Stromal cell of bone marrow (primary cell): ENCODE results near the gene REXO1.

Experiments used
- DNase-seq: peaks from one replicate; pipeline ENCODE4 v3.0.0-alpha.2; 2012; ENCODE audit warnings: low read depth

REXO1 gene

DNA sequence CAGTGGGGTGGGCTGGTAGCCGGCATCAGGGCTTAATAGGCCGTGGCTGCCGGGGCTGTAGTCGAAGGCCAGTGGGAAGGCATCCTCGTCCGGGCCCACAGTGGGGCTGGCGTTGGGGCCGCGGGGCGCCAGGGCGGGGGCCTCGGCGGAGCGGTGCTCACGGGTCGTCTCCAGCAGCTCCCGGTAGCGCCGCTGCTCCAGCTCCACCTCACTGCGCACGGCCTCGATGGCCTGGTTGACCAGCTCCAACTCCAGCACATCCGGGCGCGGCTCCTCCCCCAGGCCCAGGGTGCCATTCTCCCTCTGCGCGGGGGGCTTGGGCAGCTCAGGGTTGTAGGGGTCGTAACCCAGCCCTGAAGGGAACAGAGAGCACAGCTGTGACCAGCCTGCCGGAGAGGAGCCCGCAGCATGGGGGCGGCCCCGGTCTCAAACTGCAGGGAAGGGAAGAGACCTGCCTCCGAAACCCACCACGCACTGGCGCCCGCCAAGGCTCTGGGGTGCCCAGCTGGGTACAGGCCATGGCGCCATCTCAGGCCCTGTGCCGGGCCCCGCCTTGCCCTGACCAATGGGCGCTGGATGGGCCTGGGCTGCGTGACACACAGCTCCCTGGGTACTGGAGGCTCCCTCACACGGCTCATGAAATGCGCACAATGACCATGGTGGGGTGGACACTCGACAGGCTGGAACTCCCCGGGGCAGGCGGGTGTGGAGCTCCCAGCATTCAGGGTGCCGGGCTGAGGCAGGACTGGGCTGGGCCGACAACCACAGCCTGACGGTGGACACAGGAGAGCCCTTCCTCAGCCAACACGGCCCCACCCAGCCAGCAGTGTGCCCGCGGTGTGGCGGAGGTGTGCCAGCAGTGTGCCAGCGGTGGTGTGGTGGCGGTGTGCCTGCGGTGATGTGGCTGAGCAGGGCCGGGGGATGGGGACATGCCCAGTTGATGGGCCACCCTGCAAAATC, 19.7 kb downstream of the REXO1 start:
- DNase-seq = no peak

DNA sequence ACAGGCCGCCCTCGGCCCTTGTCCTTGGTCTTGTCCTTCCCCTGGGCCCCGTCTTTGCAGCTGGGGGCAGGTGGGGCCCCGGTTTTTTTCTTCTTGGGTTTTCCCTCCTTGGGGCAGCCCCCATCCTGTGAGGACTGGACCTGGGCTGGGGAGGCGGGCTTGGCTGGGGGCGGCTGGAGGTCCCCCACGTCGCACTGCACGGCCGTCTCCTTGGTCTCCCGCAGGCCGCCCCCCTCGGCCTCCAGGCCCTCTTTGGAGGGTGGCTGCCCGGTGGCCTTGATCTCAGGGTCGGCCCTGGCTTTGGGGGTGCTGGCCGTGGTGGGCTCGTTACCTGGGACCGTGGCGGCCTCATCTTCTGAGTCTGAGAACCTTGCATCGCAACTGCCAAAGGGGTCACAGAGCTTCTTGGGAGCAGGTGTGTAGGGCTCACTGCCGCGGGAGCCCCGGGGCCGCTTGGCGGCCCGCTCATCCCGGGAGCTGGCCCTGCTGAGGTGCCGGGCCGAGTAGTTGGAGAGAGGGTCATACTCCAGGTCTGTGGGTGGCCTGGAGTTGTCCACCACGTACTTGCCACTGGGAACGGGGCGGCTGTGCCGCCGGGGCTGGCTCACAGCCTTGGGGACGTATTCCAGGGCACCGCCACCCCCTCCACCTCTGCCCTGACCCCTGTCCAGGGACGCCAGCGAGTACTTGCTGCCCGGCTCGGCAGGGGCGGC, 20.6 kb downstream of the REXO1 start:
- DNase-seq = no peak

DNA sequence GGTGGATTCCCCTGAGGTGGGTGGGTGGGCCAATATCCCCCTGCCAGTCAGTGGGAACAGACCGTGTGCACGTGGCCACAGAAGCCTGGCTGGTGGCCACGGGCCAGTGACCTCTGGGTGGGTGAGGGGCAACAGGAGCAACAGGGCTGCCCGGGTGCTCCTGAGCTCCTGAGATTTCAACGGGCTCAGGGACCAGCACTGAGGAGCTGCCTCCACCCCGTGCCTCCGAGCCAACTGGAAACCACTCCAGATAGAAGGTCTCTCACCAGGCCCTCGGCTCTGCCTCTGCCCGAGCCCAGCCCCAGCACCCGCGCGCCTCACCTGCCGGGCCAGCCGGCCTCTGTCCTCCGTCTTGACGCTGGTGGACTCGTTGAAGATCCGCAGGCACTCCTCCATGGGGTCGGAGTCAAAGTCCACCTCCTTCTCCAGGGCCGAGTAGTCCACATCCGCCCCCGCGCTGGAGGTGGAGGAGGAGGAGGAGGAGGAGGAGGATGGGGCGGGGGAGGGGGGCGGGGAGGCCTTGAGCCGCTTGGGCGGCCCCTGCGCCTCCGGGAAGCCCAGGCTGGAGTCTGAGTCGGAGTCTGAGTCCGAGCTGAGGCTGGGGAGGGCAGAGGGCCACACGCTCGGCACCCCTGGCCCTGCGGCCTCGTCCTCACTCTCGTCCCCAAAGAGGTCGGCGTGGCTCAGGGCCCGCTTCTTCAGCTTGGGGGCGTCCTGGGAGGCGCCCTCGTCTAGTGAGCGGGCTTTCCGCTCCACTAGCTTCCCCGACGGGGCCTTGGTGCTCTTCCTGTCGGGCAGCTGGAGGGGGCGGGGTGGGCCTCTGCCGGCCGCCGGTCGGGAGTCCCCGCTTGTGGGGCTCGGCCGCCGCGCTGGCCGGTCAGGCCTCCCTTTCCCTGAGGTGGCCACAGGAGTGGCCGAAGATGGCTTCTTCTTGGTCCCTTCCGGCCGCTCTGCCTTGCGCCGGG, 21.4 kb downstream of the REXO1 start:
- no peak for DNase-seq

DNA sequence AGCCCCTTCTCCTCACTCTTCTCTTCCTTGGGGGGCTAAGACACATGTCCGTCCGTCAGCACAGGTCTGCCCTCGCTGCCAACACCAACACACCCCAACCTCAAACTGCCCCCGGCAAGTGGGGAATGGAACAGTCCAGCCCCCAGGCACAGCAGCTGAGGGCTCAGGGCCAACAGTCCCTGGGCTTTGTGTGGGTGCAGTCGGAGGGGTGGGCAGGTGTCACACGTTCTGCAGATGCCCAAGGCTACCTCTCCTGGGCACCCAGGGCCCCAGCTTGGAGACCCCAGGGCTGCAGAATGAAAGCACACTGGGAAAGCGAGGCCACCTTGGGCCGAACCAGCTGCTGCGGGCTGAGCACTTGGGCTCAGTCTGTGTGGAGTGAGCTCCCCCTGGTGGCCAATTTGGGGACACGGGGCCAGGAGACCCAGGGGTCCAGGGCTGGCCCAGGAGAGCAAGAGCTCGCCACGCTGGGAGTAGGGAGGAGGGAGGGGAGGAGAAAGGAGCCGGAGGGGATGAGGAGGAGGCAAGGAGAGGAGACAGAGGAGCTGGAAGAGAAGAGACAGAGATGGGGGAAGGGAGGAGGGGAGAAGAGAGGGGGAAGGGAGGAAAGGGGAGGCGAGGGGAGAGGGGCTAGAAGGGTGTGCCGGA, 22.2 kb downstream of the REXO1 start:
- DNase-seq = peak; percentile 30

DNA sequence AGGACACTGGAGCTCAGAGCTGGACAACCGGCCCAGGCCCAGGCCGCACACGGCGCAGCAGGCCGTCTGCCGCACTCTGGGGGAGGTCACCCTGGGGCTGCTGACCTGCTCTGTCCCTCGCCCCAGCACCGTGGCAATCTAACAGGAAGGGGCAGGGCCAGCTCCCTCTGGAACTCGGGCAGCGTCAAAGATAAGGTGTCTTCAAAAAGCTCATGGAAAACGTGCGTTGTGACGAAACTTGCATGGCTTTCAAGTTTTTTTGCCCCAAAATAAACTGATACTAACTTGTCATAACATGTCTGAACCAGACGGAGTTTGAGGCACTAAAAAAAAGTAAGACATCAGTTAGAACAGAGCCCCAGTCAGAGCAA, 24.0 kb downstream of the REXO1 start:
- no peak for DNase-seq

DNA sequence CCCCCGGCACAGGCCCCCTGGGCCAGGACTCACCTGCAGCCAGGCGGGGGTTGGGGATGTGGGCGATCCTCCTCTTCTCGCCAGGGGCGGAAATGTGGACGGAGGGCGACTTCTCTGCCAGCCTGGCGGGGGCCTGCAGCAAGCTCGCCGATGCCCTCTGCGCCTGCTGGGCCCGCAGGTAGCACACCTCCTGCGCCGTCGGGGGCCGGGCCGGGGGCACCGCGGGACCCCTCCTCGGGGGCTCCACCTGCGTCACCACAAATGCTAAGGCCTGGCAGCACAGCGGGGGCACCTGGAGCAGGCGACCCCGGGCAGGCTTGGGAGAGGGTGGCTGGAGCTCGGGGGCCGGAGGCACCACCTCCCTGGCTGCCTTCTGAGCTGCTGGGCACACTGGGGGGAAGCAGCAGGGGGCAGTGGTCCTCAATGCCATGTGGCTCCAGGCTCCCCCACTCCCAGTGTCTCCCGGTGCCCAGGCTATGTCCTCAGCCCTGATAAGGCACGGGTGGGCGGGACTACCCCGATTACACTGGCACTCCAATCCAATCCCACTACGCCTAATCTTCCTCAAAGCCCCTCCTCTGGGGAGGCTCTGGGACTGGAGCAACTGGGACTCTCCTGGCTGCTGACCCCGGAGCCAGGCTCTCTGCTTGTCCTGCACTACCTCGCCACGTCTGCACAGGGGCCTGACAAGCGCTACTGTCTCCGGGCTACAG, 24.6 kb downstream of the REXO1 start:
- no peak for DNase-seq

DNA sequence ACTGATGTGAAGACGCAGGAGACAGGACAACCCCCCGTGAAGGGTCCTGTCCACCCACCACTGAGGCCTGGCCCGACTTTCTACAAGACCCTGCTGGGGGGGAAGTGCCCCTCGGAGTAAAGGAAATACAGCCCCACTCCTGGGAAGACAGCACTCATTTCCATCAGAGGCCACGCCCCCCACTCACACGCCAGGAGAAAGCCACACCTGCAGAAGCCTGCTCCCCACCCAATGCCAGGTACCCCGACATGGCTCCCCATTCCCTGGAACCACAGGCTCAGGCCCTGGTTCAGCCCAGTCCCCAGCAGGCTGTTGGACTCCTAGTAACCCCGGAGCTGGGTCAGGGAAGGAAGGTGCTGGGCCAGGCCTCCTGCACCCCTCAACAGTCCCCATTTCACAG, 25.3 kb downstream of the REXO1 start:
- no peak for DNase-seq

DNA sequence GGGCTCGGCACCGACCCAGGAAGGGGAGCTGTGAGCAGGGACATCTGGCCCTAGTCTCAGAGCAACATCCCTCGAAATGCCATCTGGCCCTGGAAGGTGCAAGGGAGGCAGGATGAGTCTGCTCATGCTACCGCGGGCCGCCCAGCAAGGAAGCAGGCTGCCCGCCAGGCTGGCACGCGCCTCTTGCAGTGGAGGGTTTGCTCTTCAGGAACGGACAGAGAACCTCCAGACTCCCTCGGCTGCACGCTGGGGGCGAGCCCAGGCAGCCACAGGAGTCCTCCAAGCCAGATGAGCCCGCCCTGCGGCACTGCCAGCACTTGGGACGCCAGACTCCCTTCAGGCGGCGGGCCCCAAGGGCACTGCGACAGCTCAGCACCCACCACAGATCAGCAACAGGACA, 26.1 kb downstream of the REXO1 start:
- no peak for DNase-seq

DNA sequence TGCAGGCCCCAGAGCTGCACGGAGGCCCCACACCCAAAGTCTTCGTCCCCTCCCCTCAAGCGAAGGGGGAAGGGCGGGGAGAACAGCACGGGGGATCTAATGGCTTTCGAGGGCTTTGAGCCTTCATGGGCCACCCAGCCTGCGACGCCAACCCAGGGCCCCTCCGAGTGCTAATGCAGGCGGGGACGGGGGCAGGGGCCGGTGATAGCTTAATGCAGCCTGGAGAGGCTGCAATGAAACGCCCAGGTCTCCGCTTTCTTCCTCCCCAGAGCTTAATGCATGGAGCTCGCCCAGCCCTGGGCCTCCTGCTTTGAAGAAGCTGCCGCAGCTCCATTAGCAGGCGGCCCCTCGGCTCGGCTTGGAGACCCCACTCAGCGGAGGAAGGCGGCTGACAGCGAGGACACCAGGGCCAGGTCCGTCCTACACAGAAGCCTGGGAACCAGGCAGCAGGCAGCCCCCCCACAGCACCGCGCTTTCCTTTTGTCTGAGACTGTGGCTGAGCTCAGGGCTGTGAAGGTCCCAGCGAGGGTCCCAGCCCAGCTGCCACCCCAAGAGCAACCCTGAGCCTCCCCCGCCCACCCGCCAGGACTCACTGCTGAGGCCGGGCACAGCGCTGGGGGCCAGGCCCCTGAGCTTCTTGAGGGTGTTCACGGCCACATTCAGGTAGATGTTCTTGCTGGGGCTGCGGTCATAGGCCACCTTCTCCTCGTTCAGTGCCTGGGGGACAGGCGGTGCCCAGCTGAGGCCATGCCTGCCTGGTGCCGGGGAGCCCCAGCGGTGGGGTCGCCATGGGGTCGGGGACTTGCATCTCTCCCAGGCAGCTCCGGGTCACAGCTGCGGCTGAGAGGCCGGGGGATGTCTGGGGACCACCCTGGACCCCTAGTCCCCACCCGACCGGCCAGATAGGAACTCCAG, 28.7 kb downstream of the REXO1 start:
- DNase-seq = no peak

DNA sequence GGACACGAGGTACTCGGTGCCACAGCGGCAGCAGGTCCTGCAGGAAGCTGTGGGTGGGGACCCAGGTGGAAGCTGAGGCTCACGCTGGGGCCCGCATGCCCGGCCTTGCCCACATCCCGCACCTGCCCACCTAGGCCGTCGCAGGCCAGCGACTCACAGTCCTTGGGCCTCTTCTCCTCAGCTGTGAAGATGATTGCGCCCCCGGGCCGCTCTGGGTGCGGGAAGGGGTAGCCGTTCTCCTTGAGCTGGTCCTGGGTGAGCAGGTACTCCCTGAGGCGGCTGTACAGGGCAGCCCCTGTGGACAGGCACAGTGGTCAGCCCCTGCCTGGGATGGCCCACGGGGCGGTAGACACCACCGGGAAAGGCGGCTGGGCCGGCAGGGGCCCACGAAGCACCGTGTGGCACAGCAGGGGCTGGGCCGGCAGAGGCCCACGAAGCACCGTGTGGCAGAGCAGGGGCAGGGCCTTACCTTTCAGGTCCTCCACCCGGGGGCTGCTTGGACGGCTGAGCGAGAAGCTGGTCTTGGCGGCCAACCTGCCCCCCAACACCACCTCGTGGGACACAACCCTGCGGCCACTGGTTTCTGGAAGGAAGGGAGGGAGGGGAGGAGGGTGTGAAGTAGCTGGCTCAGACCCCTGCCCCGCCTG, 29.6 kb downstream of the REXO1 start:
- DNase-seq = no peak

DNA sequence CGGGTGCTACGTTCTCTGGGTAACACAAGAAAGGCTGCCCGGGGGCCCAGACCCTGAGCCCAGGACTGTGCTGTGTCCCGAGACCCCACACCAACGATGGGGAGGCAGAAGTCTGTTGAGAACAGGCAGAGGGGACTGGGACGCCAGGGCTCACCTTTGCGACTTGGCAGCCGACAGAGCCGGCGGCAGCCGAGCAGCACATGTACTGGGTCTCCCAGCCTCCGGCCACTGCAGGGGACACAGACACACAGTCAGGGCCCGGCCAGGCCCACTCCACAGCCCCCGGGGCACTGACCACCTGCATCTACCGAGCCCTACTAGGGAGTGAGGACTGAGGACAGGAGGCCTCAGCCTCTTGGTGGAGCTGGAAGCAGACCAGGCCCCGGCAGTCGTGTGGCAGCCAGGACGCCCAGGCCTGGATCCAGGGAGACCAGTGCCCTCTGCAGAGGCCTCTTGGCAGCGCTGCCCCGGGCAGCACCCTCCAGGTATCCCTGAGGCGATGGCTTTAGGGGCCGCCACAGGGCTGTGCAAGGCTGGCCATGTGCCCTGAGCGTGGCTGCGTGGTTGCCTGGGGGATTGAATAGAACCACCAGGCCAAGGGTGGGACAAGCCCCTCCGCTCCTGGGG, 30.6 kb downstream of the REXO1 start:
- DNase-seq = no peak

DNA sequence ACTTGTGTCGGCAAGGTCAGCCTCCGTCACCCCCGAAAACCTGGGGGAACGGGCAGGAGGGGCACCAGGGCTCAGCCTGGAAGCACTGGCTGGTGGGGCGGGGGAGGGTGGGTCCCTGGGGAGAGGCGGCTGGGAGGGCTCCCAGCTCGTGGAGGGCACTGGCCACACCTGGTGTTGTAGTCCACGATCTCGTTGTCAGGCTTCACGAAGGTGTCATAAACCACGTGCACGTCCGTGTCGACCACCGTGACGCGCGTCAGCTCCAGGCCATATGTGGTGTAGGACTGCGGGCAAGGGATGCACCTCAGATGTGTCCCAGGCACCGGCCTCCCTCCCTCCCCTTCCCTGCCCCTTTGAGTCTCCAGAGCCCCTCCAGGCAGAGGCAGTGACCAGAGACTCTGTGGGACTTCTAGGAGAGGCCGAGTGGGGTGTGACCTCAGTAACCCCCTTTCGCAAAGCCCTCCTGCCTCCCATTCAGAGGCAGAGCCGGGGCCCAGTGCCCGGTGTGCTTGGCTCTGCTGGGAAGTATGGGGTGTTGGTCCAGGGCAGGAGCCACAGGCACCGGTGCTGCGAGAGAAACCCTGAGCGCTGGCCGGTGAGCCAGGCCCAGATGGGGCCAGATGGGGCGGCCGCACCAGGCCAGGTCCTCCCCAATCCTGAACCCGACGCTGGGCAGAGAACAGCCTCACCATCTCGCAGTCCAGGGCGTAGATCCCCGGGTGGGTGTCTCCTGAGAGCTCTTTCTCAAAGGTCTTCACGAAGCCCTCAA, 31.6 kb downstream of the REXO1 start:
- no peak for DNase-seq

DNA sequence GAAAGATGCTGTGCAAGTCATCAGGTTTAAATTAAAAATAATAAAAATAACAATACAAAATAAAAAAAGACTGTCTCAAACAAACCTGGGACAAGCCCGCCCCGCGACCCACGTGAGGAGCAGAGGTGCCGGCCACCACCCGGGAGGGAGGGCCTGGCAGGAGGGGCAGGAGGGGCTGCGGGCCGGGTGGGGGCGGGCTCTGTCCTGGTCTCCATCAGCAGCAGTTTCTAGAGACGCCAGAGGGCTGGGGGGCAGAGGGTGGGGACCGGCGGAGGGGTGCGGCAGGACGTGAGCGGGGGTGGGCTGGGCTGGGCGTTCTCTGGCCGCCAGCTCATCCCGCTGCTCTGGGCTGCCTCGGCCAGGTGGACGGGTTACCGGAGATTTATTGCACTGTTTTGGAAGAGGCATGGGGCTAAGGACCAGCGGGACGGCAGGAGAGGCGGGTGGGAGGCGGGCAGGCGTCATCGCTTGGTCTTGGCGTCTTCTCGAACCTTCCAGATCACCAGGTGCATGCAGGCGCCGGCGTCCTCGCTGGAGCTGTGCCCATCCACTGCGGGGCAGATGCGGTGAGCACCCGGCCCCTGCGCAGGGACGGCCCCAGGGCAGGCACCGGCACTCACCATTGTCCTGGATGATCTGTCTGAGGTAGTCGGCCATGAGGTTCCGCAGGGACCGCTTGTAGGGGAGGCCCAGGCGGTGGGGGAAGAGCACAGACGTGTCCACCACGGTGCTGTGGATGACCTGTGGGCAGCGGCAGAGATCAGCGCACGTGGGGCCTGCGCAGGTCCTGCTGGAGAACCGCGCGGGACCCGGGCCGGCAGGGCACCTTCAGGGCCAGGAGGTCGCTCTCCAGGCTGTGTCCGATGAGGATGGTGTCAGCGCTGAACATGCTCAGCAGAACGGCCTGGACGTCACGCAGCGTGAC, 32.4 kb downstream of the REXO1 start:
- no peak for DNase-seq

DNA sequence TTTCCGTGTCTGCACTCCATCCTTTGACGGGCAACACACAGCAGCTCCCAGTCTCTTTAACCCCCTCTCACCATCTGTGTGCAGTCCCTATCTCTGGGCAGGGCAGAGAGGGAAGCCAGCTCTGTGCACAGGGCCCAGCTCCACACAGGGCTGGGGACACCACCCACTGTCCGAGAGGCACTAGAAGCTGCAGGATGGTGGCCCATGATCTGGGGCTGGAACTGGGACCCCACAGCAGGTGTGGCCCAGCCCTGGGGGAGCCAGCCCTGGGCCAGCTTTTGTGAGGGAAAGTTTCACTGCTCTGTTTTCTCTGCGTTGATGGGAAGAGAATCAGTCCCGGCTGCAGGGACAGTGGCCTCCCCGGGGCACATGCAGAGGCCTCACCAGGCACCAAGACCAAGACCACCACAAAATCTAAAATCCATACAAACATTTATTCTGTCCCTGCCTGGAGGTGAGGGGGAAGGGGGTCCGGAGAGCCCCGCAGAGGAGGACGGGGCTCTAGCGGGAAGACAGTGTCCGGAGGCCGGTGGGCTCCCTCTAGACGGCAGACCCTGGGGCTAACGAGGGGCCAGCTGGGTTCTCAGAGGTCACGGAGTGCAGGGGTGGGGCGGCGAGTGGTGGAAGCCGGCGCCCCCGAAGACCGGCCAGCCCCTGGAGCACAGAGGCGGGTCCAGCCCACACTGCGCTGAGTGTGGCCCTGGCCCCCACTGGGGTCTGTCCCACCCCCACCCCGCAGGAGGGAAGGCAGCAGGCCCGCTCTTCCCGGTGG, 33.3 kb downstream of the REXO1 start:
- DNase-seq = no peak

DNA sequence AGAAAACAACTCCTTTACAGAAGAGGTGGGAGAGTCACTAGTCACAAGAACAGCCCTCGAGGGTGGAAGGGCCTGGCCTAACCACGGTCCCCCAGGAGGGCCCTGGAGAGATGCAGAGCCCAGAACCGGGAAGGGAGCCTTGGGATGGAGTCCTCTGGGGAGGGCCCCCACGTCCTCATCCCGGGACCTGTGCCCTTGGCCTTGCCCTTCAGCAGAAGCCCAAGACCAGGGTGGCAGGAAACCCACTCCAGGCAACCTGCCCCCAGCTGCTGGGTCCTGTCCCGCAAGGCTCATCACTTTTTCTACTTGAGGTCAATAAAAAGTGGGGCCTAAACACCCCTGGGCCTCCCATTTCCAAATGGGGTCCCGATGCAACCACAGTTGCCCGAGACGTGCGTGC, 33.9 kb downstream of the REXO1 start:
- DNase-seq = no peak
